Endothelial cell of umbilical vein (primary cell): ENCODE results near the gene ERVK3-1. TPM values are rescaled to one million over a fixed set of nuclear protein-coding genes. Genes with fewer than 3 reads are reported as not detected.

Source experiments
- BruUV-seq: library from RNA; stranded (reverse); fragments of 400-500 nt; replicated peaks from 2 replicates; lab custom pipeline; 2021; lab: Mats Ljungman, UMichigan
- CTCF ChIA-PET: fragments of 300-600, 350-600 bp; sonication (Branson Sonifier 250); formaldehyde crosslinking; loops from one replicate; lab custom pipeline; 2021; ENCODE audit warnings: antibody characterized with exemption, inconsistent platforms; lab: Charles Lee
- POLR2A ChIA-PET: fragments of 300-600, 350-600 bp; sonication (Branson Sonifier 250); formaldehyde crosslinking; loops from one replicate; lab custom pipeline; 2021; ENCODE audit warnings: antibody characterized with exemption, inconsistent platforms; lab: Charles Lee
- DNase-seq: peaks from one replicate; pipeline ENCODE4 v3.0.0-alpha.2; 2011; ENCODE audit warnings: low read depth, low spot score
- FAIRE-seq: peaks from 2 replicates; lab custom pipeline; 2011; peaks lifted over from hg19 to GRCh38; lab: Jason Lieb, UNC
- H2AFZ ChIP-seq: 2 replicates; pipeline ENCODE4 v1.6.0; 2012; ENCODE audit warnings: low read depth, low read length, control low read depth, inconsistent platforms
- H3K27ac ChIP-seq: 2 replicates; pipeline ENCODE4 v1.5.1; 2011; ENCODE audit warnings: low read depth, mild to moderate bottlenecking, control low read depth, low read length, moderate library complexity; ENCODE audit not compliant: insufficient read depth
- H3K27me3 ChIP-seq, 2 experiments: 2 replicates each; pipeline versions ENCODE4 v1.6.0 to v1.6.1; 2011; ENCODE audit warnings: low read length in 2 of 2, mixed read lengths in 1 of 2; ENCODE audit not compliant: control insufficient read depth in 2 of 2, insufficient read depth in 2 of 2
- H3K36me3 ChIP-seq, 2 experiments: 2 replicates in 1 of 2; 3 replicates in 1 of 2; pipeline ENCODE4 v1.5.1; 2011; ENCODE audit warnings: low read length in 2 of 2, mild to moderate bottlenecking in 1 of 2, moderate library complexity in 1 of 2; ENCODE audit not compliant: control insufficient read depth in 2 of 2, insufficient read depth in 2 of 2; ENCODE audit errors: extremely low read depth in 1 of 2
- H3K4me1 ChIP-seq: 3 replicates; pipeline ENCODE4 v1.5.1; 2011; ENCODE audit warnings: mild to moderate bottlenecking, low read length; ENCODE audit not compliant: control insufficient read depth, insufficient read depth; ENCODE audit errors: extremely low read depth
- H3K4me2 ChIP-seq: 2 replicates; pipeline ENCODE4 v1.6.1; 2011; ENCODE audit warnings: low read length, control low read depth, mixed read lengths; ENCODE audit not compliant: insufficient read depth
- H3K4me3 ChIP-seq, 3 experiments: fragments of 200-600 bp in 1 of 3; sonication (generic), shearing (Covaris generic) in 1 of 3; replicated peaks in 1 of 3; 2 replicates each; pipeline ENCODE4 v1.5.1; 2011 to 2016; ENCODE audit warnings: control low read depth in 3 of 3, low read length in 3 of 3, mild to moderate bottlenecking in 2 of 3, inconsistent platforms in 1 of 3, low read depth in 1 of 3, moderate library complexity in 1 of 3; ENCODE audit not compliant: insufficient read depth in 1 of 3
- H3K79me2 ChIP-seq: 2 replicates; pipeline ENCODE4 v1.6.0; 2012; ENCODE audit warnings: low read length, inconsistent platforms; ENCODE audit not compliant: control insufficient read depth, insufficient read depth
- H3K9ac ChIP-seq: replicated peaks from 2 replicates; pipeline ENCODE3; 2011; ENCODE audit warnings: low read length, control low read depth; ENCODE audit not compliant: insufficient read depth; ENCODE audit errors: extremely low read depth
- H3K9me1 ChIP-seq: replicated peaks from 3 replicates; pipeline ENCODE4 v1.6.0; 2011; ENCODE audit warnings: mild to moderate bottlenecking, low read length; ENCODE audit not compliant: control insufficient read depth, insufficient read depth; ENCODE audit errors: extremely low read depth
- H3K9me3 ChIP-seq: replicated peaks from 2 replicates; pipeline ENCODE4 v1.5.1; 2012; ENCODE audit warnings: low read length, inconsistent platforms; ENCODE audit not compliant: control insufficient read depth, insufficient read depth
- H4K20me1 ChIP-seq: replicated peaks from 2 replicates; pipeline ENCODE3; 2011; ENCODE audit warnings: mild to moderate bottlenecking, low read length; ENCODE audit not compliant: control insufficient read depth, insufficient read depth; ENCODE audit errors: extremely low read depth
- CTCF ChIP-seq, 2 donors: IDR thresholded peaks; 1 replicate in 1 of 2; 2 replicates in 1 of 2; pipeline ENCODE4 v1.5.1; 2011; ENCODE audit warnings: low read length in 2 of 2, mild to moderate bottlenecking in 2 of 2, moderate library complexity in 2 of 2, control low read depth in 1 of 2, inconsistent platforms in 1 of 2, low read depth in 1 of 2; ENCODE audit not compliant: insufficient read depth in 1 of 2; ENCODE audit errors: extremely low read depth in 1 of 2
- EZH2 ChIP-seq: IDR thresholded peaks from 2 replicates; pipeline ENCODE4 v1.6.1; 2012; ENCODE audit warnings: borderline replicate concordance, low read depth, mild to moderate bottlenecking, moderate library complexity, low read length, inconsistent platforms; ENCODE audit not compliant: severe bottlenecking
- FOS ChIP-seq: IDR thresholded peaks from 2 replicates; pipeline ENCODE4 v1.6.1; 2011; ENCODE audit warnings: mild to moderate bottlenecking, low read length, moderate library complexity, borderline replicate concordance; ENCODE audit not compliant: insufficient read depth
- GATA2 ChIP-seq: IDR thresholded peaks from 2 replicates; pipeline ENCODE4 v1.7.0; 2011; ENCODE audit warnings: low read depth, mild to moderate bottlenecking, moderate library complexity, mixed read lengths, low read length; ENCODE audit not compliant: insufficient read length, insufficient read depth
- JUN ChIP-seq: IDR thresholded peaks from 2 replicates; pipeline ENCODE4 v1.6.1; 2011; ENCODE audit warnings: borderline replicate concordance, low read depth; ENCODE audit not compliant: insufficient read length, insufficient read depth
- MYC ChIP-seq: IDR thresholded peaks from one replicate; pipeline ENCODE4 v1.6.1; 2011; ENCODE audit warnings: mild to moderate bottlenecking, low read depth, low read length
- POLR2A ChIP-seq: IDR thresholded peaks from 2 replicates; pipeline ENCODE4 v1.6.1; 2012; ENCODE audit warnings: low read depth, mild to moderate bottlenecking, control low read depth, low read length
- POLR2AphosphoS5 ChIP-seq: IDR thresholded peaks from 2 replicates; pipeline ENCODE4 v1.6.1; 2012; ENCODE audit warnings: low read depth, mild to moderate bottlenecking, control low read depth, low read length, moderate library complexity; ENCODE audit not compliant: insufficient read depth
- dilution Hi-C: fragments of 300-500 bp; cut with MboI; formaldehyde crosslinking; loops from one replicate; pipeline ENCODE4 v1.15.0; 2019; ENCODE audit warnings: low sequenced_read_pairs; ENCODE audit not compliant: extremely low pct_ligation_motif_present
- intact Hi-C: fragments of 100-400 bp; cut with micrococcal nuclease; formaldehyde crosslinking; loops from one replicate; pipeline ENCODE4 v1.10.0; 2022
- polyA plus RNA-seq, 4 experiments: library from polyadenylated mRNA; depleted of rRNA in 3 of 4; stranded (reverse) in 3 of 4; unstranded in 1 of 4; fragments of >200 nt; gene quantifications; 2 replicates each; pipeline versions ENCODE4 v1.2.1 to v1.2.3, GENCODE V29; 2011 to 2012; ENCODE audit warnings: missing spikeins in 1 of 4
- total RNA-seq: library from RNA; stranded (reverse); gene quantifications from 2 replicates; pipeline ENCODE4 v1.2.3, GENCODE V29; 2021
- TF ChIP-seq, protein P1 (sequence below): IDR thresholded peaks from 2 replicates; pipeline ENCODE4 v1.6.1; 2011; ENCODE audit not compliant: insufficient read depth, insufficient read length

Gene ERVK3-1
- total and polyA plus RNA-seq, 2 donors (not counting 3 experiments of a cell fraction or from before 2014, with no cell fraction given), result 25.8 to 29.3 TPM

- Histone ChIP-seq H4K20me1 (no peaks in the 10 kb centered on the region), H3K79me2 (no peaks in the 10 kb centered on the region), H3K4me1 (peaks cover 5% of the 10 kb centered on the region), H3K4me2 (no peak overlapping the region), H2AFZ (no peak overlapping the region), H3K9me3 (no peaks in the 10 kb centered on the region), H3K9me1 (no peaks in the 10 kb centered on the region), H3K27ac (no peak overlapping the region), H3K27me3 (peaks cover 29 to 50% of the 10 kb centered on the region in 2 experiments), H3K9ac (no peak overlapping the region), H3K4me3 (no peak overlapping the region), H3K36me3 (no peaks in the 10 kb centered on the region)
- BruUV-seq, result no TSS peak
- ChIA-PET CTCF (no interaction called here), POLR2A (no interaction called here)
- intact Hi-C loops (no loop called here), dilution Hi-C loops (no loop called here)
- no peak for FAIRE-seq
- DNase-seq, result no peak
- TF ChIP-seq EZH2, result no peak
- no peak for TF ChIP-seq JUN
- no peak for TF ChIP-seq POLR2AphosphoS5
- no peak for TF ChIP-seq POLR2A
- TF ChIP-seq, protein P1, sequence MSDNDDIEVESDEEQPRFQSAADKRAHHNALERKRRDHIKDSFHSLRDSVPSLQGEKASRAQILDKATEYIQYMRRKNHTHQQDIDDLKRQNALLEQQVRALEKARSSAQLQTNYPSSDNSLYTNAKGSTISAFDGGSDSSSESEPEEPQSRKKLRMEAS, result no peak
- no peak for TF ChIP-seq CTCF (IDR thresholded peaks at IDR 0.05; ENCODE audit: extremely low read depth in 1 of 2, insufficient read depth in 1 of 2, low read depth in 1 of 2, low read length in 2 of 2)
- no peak for TF ChIP-seq MYC
- no peak for TF ChIP-seq GATA2
- no peak for TF ChIP-seq FOS
Observed at GRCh38 chr19:58351558-58351878, 46.3 kb downstream of the ERVK3-1 start.
